GM10248 (cell line): ENCODE data around the gene LCE2D.

Source experiments
- CTCF ChIA-PET: fragments of 300-600 bp; sonication (Branson Sonifier 250); formaldehyde crosslinking; extraction: SDS; loops from one replicate; lab custom pipeline; 2021; ENCODE audit warnings: antibody characterized with exemption; lab: Yijun Ruan, JAX
- POLR2A ChIA-PET: fragments of 350-650 bp; sonication (Branson Sonifier 250); formaldehyde crosslinking; extraction: SDS; loops from one replicate; lab custom pipeline; 2020; ENCODE audit warnings: antibody characterized with exemption; lab: Yijun Ruan, JAX
- DNase-seq: peaks from one replicate; pipeline ENCODE4 v3.0.0; 2012; ENCODE audit errors: extremely low spot score
- TF ChIP-seq, protein P1 (sequence below): IDR thresholded peaks from 2 replicates; pipeline ENCODE4 v1.5.1; 2012; ENCODE audit warnings: mild to moderate bottlenecking, low read depth; ENCODE audit errors: extremely low read depth, missing control alignments, control extremely low read depth

LCE2D gene

GRCh38 chr1:152663098-152663497 is at the start of gene LCE2D:
Gene LCE2D, plus strand, starts transcription at chr1:152663380. Its CDS starts 726 bp downstream, at chr1:152664106.
- POLR2A ChIA-PET: no interaction called here
- TF ChIP-seq, protein P1, sequence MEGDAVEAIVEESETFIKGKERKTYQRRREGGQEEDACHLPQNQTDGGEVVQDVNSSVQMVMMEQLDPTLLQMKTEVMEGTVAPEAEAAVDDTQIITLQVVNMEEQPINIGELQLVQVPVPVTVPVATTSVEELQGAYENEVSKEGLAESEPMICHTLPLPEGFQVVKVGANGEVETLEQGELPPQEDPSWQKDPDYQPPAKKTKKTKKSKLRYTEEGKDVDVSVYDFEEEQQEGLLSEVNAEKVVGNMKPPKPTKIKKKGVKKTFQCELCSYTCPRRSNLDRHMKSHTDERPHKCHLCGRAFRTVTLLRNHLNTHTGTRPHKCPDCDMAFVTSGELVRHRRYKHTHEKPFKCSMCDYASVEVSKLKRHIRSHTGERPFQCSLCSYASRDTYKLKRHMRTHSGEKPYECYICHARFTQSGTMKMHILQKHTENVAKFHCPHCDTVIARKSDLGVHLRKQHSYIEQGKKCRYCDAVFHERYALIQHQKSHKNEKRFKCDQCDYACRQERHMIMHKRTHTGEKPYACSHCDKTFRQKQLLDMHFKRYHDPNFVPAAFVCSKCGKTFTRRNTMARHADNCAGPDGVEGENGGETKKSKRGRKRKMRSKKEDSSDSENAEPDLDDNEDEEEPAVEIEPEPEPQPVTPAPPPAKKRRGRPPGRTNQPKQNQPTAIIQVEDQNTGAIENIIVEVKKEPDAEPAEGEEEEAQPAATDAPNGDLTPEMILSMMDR: no peak
- CTCF ChIA-PET: interaction anchor here (0.8 to 5.2 kb wide), 2 partner anchors 10 to 204 kb away, joined by 3 to 45 read pairs; no protein-coding TSS in a partner anchor

GRCh38 chr1:152613511-152613910 is 49.7 kb upstream of the LCE2D start, which contains the start of gene LCE3B:
Gene LCE3B, plus strand, starts transcription at chr1:152613811. Its CDS starts 0 bp downstream, at chr1:152613811.
- DNase-seq: no peak
- ChIA-PET CTCF (no interaction called here), POLR2A (no interaction called here)
- TF ChIP-seq, protein P1: no peak

More at GRCh38 chr1:152663098-152663497, at the start of gene LCE2D:
- DNase-seq: no peak

DNA sequence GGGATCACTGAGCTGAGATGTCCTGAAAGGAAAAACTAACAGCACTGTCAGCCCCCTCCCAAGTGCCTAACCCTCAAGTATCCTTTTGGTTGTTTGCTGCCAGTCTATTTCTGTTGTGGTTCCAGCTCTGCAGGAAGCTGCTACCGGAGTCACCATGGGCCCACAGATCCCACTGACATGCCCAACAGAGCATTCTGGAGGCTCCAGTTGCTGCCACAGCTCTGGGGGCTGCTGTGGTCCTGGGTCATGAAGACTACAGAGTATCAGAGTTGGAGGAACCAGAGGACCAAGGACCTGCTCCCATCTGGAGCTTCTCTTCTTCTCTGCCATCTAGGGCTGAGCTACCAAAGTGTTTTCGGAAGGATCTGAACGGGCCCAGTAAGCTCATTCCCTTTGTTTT is 41.2 kb upstream of the LCE2D start:
- TF ChIP-seq, protein P1: no peak
- ChIA-PET POLR2A (no interaction called here), CTCF (interaction anchor here (0.8 to 3.0 kb wide), 3 partner anchors 10 to 43 kb away, joined by 4 to 13 read pairs (median 8); no protein-coding TSS in a partner anchor)
- DNase-seq: no peak

GRCh38 chr1:152622803-152623202 is 40.4 kb upstream of the LCE2D start, which contains the start of gene LCE3A:
Gene LCE3A, minus strand, starts transcription at chr1:152623103. Its CDS starts 0 bp downstream, at chr1:152623103.
- TF ChIP-seq, protein P1: no peak
- CTCF ChIA-PET: interaction anchor here (0.7 to 3.0 kb wide), 4 partner anchors 10 to 566 kb away, joined by 3 to 13 read pairs (median 6); no protein-coding TSS in a partner anchor
- POLR2A ChIA-PET: no interaction called here
- no peak for DNase-seq

DNA sequence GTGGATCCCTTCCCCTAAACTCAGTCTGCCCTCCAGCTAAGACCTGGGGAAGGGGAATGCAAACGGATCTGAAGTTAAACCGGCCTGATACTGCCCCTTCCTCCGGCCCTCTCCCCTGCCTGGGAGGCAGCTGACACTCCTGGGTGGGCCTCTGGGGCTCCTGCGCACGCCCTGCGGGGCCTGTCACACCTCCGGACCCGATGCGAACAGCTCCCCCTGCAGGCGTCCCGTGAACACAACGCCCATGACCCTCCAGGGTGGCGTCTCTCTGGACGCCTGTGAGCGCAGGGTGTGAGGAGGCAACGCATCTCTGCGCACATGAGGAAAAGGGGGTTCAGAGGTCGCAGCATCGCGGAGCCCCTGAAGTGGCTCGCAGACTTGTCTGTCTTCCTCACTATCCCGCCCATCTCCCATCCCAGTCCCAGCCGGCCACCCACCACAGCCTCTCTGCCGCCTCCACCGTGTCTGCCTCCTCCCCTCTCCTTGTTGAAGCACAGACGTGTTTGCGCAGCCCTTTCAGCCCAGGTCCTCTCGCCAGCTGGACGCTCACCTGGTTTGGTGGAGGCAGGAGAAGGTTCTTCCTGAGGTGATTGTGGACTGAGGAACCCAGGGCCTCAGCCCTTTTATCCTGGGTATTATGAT is 39.9 kb upstream of the LCE2D start:
- TF ChIP-seq, protein P1: peak; percentile 29
- DNase-seq: peak; percentile 39
- ChIA-PET CTCF (interaction anchor here (0.7 to 3.0 kb wide), 4 partner anchors 9 to 565 kb away, joined by 3 to 13 read pairs (median 6); no protein-coding TSS in a partner anchor), POLR2A (no interaction called here)

- TF ChIP-seq, protein P1: no peak
- ChIA-PET POLR2A (no interaction called here), CTCF (interaction anchor here (1.9 kb wide), 1 partner anchor 27 kb away, joined by 5 read pairs; no protein-coding TSS in a partner anchor)
- no peak for DNase-seq
Observed at GRCh38 chr1:152626744-152627143, 36.4 kb upstream of the LCE2D start.
